A673 (cell line): Measurements from ENCODE around the gene RTL1. TPM values are rescaled to one million over a fixed set of nuclear protein-coding genes. Genes with fewer than 3 reads are reported as not detected.

Experiments used
- BruUV-seq: library from RNA; stranded (reverse); fragments of 400-500 nt; replicated peaks from 2 replicates; lab custom pipeline; 2021; lab: Mats Ljungman, UMichigan
- CTCF ChIA-PET: fragments of 300-600 bp; sonication (Branson Sonifier 250); formaldehyde crosslinking; loops from one replicate; lab custom pipeline; 2022; ENCODE audit warnings: antibody characterized with exemption; lab: Charles Lee
- POLR2A ChIA-PET: fragments of 300-600 bp; sonication (Branson Sonifier 250); formaldehyde crosslinking; loops from one replicate; lab custom pipeline; 2022; ENCODE audit warnings: antibody characterized with exemption; ENCODE audit not compliant: low non-redundant PET; lab: Charles Lee
- DNase-seq: peaks from one replicate; pipeline ENCODE4 v3.0.0-alpha.2; 2015; ENCODE audit warnings: low spot score
- H3K27ac ChIP-seq: fragments of 200-600 bp; sonication (generic); 2 replicates; pipeline ENCODE4 v1.5.1; 2016; ENCODE audit warnings: mixed run types, low read depth, mild to moderate bottlenecking, mixed read lengths, antibody characterized with exemption, low read length; ENCODE audit not compliant: poor library complexity, severe bottlenecking
- H3K27me3 ChIP-seq: fragments of 200-600 bp; sonication (generic); replicated peaks from 2 replicates; pipeline ENCODE4 v1.6.1; 2017; ENCODE audit warnings: mixed run types, low read depth, mild to moderate bottlenecking, mixed read lengths, antibody characterized with exemption, low read length; ENCODE audit not compliant: insufficient read depth, poor library complexity
- H3K36me3 ChIP-seq: fragments of 200-600 bp; sonication (generic); 2 replicates; pipeline ENCODE4 v1.6.1; 2016; ENCODE audit warnings: mixed run types, mild to moderate bottlenecking, mixed read lengths, antibody characterized with exemption, low read length; ENCODE audit not compliant: insufficient read depth, poor library complexity, severe bottlenecking
- H3K4me1 ChIP-seq: fragments of 200-600 bp; sonication (generic); 2 replicates; pipeline ENCODE4 v1.6.1; 2017; ENCODE audit warnings: mixed run types, mild to moderate bottlenecking, mixed read lengths, antibody characterized with exemption, low read length; ENCODE audit not compliant: insufficient read depth, poor library complexity, severe bottlenecking
- H3K4me3 ChIP-seq: fragments of 200-600 bp; sonication (generic); 2 replicates; pipeline ENCODE4 v1.5.1; 2016; ENCODE audit warnings: low read depth, mixed run types, mild to moderate bottlenecking, mixed read lengths, low read length; ENCODE audit not compliant: poor library complexity, severe bottlenecking
- H3K9me3 ChIP-seq: fragments of 200-600 bp; sonication (generic); 2 replicates; pipeline ENCODE4 v1.6.1; 2016; ENCODE audit warnings: mixed run types, low read depth, mild to moderate bottlenecking, mixed read lengths, antibody characterized with exemption, low read length; ENCODE audit not compliant: poor library complexity, severe bottlenecking
- CTCF ChIP-seq: fragments of 300-800, 200-600 bp; sonication (generic); conservative IDR thresholded peaks from 2 replicates; pipeline ENCODE4 v1.5.1; 2017; ENCODE audit warnings: low read depth, mild to moderate bottlenecking, antibody characterized with exemption, low read length, moderate library complexity, mixed read lengths
- EZH2 ChIP-seq: fragments of 200-600 bp; sonication (generic); IDR thresholded peaks from 2 replicates; pipeline ENCODE4 v1.6.1; 2017; ENCODE audit warnings: borderline replicate concordance, low read depth, mild to moderate bottlenecking, mixed read lengths, antibody characterized with exemption, low read length; ENCODE audit not compliant: poor library complexity, severe bottlenecking
- intact Hi-C: fragments of 100-400 bp; cut with micrococcal nuclease; formaldehyde crosslinking; loops from one replicate; pipeline ENCODE4 v1.10.0; 2022; ENCODE audit not compliant: unreplicated experiment
- total RNA-seq: library from RNA; stranded (reverse); gene quantifications from 2 replicates; pipeline ENCODE4 v1.2.3, GENCODE V29; 2021

The RTL1 gene
- total RNA-seq, 1 experiment from 2014 or later = 0.09 TPM

GRCh38 chr14:100844846-100845245 is 58.7 kb downstream of the RTL1 start:
- no peak overlapping the region for H3K27ac ChIP-seq
- no peak for TF ChIP-seq EZH2
- no peak for TF ChIP-seq CTCF
- no peak for DNase-seq
- H3K36me3 ChIP-seq = no peaks in the 10 kb centered on the region
- ChIA-PET CTCF (no interaction called here), POLR2A (no interaction called here)
- H3K4me1 ChIP-seq = peaks cover 17% of the 10 kb centered on the region
- intact Hi-C loops = no loop called here
- H3K9me3 ChIP-seq = no peaks in the 10 kb centered on the region
- H3K4me3 ChIP-seq = no peak overlapping the region
- no peaks in the 10 kb centered on the region for H3K27me3 ChIP-seq
- BruUV-seq = no TSS peak

GRCh38 chr14:100844421-100844820 is 59.1 kb downstream of the RTL1 start:
- no TSS peak for BruUV-seq
- no peak overlapping the region for H3K27ac ChIP-seq
- CTCF ChIA-PET = no interaction called here
- peaks cover 16% of the 10 kb centered on the region for H3K4me1 ChIP-seq
- no peak overlapping the region for H3K4me3 ChIP-seq
- DNase-seq = no peak
- H3K9me3 ChIP-seq = no peaks in the 10 kb centered on the region
- TF ChIP-seq EZH2 (no peak), CTCF (no peak)
- H3K27me3 ChIP-seq = no peaks in the 10 kb centered on the region
- no peaks in the 10 kb centered on the region for H3K36me3 ChIP-seq
- POLR2A ChIA-PET = no interaction called here
- intact Hi-C loops = no loop called here

GRCh38 chr14:100844082-100844408 is 59.5 kb downstream of the RTL1 start:
- H3K4me3 ChIP-seq = no peak overlapping the region
- POLR2A ChIA-PET = no interaction called here
- no TSS peak for BruUV-seq
- intact Hi-C loops = no loop called here
- H3K4me1 ChIP-seq = peaks cover 13% of the 10 kb centered on the region
- CTCF ChIA-PET = no interaction called here
- DNase-seq = no peak
- H3K9me3 ChIP-seq = no peaks in the 10 kb centered on the region
- no peaks in the 10 kb centered on the region for H3K36me3 ChIP-seq
- H3K27me3 ChIP-seq = no peaks in the 10 kb centered on the region
- TF ChIP-seq CTCF = no peak
- TF ChIP-seq EZH2 = no peak
- no peak overlapping the region for H3K27ac ChIP-seq
